NCI-H187 treated with DMSO at 0.1 percent for 48 hours (cell line): ENCODE results near the gene TDP2.
"Not testable (repeated sequence)": the region's sequence is repeated elsewhere in the genome, so short reads cannot be mapped to it uniquely, and the experiment has no call there.

Experiments
- DNase-seq: peaks from one replicate; lab custom pipeline; 2025; lab: John Stamatoyannopoulos, UW

TDP2 gene

GRCh38 chr6:24646771-24647170 is 19.9 kb downstream of the TDP2 start:
- DNase-seq: no peak

- no peak for DNase-seq
Observed at GRCh38 chr6:24644377-24644776, 22.3 kb downstream of the TDP2 start.

GRCh38 chr6:24643920-24644319 is 22.8 kb downstream of the TDP2 start:
- DNase-seq: no peak

GRCh38 chr6:24642061-24642460 is 24.6 kb downstream of the TDP2 start:
- no peak for DNase-seq

GRCh38 chr6:24640631-24641030 is 26.1 kb downstream of the TDP2 start:
- DNase-seq: not testable (repeated sequence)

GRCh38 chr6:24640166-24640565 is 26.5 kb downstream of the TDP2 start:
- no peak for DNase-seq

DNA sequence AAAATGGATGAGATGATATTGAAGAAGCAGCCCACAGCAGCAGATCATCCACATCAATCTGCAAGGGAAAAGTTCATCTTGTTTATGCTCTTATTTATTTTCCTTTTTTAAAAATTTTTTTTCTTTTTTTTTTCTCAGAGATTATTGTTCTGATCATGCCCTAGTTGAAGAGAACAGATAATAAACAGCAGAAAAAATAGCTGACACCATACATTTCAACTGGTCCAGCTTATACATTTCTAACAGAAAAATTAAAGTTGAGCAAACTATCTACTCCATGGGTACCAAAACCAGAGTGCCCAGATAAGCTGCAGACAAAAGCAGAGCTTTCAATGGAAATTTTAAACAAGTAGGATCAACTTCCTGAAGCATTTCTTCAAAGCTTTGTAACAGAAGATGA is 30.0 kb downstream of the TDP2 start:
- no peak for DNase-seq

DNA sequence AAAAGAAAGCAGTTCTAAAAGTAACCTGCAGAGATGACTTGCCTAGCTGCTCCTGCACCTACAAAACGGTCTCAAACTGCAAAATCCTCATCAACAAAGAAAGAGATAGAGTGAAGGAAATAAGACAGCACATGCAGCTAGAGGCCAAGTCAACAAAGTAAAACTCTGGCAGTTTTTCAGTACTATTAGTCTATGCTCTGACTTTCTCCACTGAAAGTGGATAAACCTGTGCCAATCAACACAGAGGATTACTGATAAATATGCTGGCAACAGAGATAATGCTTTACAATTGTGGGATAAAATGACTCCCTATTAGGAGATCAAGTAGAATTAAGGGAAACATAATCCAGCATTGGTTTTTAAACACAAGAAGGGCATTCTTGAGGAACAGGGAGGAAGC is 34.1 kb downstream of the TDP2 start:
- no peak for DNase-seq

DNA sequence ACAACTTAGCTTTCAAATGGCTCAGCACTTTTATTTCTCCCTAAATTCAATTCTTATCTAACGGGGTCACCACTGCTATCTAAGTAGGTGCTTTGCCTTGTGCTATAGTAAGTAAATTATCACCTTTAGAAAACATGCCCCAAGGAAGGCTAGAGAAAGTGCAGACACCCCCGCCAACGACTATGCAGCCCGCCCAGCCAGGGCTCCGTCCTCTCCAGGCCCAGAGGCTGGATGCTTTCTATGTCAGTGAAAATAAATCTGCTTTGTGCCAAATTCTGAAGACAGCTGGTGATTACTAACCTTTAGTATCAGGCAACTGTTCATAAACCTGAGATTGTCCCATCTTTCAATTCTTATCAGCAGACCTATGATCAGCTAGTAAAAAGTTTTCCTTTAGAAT is 35.0 kb downstream of the TDP2 start:
- DNase-seq: no peak

DNA sequence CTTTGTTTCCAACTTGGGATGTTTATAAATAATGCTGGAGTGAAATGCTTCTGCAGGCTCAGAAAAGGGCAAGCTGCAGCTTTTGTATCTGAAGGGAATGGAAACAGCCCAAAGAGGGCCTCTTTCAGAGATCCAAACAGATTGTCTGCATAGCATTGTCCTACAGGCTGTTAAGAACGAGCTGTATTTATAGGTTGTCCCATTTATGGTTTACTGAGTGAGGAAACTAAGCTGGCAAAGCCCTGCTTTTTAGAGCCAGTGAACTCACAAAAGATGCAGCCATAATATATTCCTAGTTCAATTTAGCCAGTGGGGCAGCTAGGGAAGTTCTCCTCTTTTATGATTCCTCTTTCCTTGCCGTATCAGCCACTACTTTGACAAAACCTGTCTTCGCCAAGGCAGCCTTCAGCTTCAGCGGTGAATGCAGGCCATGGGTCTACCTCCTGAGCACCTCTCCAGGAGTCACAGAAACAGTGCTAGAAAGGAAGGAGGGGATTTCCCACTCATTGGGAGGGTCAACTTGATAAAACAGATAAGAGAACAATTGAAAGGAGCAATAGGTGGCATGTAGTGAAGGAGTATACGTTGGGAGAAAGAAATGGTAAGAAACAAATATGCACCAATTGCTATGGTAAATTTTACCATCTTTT is 35.7 kb downstream of the TDP2 start:
- no peak for DNase-seq

- DNase-seq: no peak
Observed at GRCh38 chr6:24621626-24622289, 44.9 kb downstream of the TDP2 start.

DNA sequence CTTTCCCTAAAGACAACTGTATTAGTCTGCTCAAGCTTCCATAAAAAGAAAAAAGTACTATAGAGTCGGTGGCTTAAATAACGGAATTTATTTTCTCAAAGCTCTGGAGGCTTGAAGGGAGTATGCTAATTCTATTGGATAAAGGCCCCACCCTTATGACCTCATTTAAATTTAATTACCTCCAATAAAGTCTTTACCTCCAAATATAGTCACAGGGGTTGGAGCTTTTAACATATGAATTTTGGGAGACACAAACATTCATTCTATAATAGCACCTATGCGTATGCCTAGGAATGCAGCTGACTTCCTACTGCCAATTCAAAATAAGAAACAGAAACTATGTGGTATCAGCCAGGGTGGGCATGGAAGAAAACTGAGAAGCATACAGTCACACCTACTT is 46.1 kb downstream of the TDP2 start:
- DNase-seq: no peak

- no peak for DNase-seq
Observed at GRCh38 chr6:24619661-24620060, 47.0 kb downstream of the TDP2 start.

DNA sequence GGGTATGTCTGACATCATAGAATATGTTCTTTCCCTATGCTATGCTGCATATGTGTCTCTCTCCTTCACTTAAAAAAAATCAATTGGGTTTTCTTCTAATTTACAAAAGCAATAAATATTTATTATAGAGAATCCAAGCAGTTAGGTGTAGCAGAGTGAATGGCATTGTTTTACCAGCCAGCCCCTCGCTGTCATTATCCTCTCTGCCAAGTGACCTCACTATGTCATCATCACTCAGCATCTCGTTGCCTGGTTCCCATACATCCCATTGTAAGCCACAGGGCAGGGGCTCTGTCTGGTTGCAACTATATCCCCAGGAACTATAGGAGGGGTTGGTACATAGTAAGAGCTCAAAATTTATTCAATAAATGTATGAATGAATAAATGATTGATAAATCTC is 52.1 kb downstream of the TDP2 start:
- DNase-seq: no peak

DNA sequence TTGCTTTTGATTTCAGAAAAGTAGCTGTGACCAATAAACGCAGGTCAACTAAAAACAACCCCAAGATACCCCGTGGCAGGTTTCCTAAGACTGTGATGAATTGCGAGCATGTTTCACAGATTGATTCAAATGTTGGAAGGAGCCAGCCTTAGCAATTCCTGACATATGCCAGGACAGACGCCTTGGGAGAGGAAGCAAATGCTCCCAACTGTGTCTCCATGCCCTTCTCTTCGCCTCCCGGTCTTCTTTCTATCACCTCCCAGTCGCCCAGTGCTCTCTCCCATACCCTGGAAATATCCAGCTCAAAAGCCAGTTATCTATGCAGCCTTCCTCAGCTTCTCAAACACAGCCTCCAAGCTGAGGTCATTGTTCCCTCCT is 52.7 kb downstream of the TDP2 start:
- DNase-seq: no peak

DNA sequence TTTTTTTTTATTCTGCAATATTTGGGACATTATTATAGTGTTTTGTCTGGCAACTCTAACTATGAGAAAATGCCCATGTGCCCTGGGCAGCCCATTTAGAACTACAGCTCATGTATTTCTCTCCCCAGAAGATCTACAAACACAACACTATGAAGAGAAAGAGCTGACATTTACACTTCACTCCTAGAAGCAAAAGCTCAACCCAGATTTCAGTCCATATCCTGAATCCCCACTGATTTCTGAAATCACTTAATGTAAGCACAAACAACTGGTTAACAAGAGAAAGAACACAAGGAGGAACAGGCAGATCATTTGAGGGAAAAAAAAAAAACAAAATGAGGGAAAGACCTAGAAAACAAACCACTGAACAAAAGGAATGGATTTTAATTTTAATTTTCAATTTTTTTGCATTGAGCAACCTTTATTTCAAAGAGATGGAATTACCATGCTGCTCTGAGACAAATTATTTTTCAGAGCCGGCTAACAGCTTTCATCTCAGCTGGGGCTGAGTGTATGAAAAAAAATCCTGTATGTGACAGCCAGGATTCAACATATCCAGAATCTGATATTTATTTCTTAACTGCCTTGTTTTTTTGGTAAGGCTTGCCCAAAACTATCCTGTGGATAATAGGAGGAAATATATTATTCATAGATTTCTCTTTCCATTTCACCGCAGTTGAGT is 53.2 kb downstream of the TDP2 start:
- DNase-seq: no peak

- no peak for DNase-seq
Observed at GRCh38 chr6:24610672-24611071, 56.0 kb downstream of the TDP2 start.

- DNase-seq: no peak
Observed at GRCh38 chr6:24607310-24608105, 59.2 kb downstream of the TDP2 start.

DNA sequence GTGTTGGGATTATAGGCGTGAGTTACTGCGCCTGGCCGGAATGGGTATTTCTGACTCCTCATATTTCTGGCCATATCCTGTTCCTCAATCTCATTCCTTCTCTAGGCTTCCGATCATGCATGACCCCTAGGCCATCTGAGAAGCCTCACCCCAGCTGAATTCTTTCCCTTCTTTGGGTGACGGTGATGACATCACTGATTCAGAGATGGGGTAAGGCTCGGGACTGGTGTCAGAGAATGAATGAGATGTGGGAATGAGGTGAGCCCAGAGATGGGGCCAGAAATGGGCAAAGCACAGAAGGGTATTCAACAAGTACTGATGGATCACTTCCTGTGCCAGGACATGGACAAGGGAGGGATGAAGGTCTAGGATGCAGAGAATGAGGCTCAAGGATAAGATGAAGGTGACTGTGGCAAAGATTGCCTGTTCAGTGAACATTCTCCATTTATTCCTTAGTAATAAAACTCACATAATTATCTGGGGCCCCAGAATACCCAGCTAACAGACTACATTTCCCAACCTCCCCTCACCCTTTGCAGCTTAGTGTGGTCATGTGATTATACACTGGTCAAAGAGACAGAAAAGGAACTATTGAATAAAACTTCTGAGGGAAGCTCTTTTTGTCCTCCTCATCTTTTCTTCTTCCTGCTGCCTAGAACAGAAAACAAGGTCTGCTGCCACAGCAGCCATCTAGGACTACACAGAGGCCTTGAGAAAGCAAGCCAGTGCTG is 60.3 kb downstream of the TDP2 start:
- no peak for DNase-seq

DNA sequence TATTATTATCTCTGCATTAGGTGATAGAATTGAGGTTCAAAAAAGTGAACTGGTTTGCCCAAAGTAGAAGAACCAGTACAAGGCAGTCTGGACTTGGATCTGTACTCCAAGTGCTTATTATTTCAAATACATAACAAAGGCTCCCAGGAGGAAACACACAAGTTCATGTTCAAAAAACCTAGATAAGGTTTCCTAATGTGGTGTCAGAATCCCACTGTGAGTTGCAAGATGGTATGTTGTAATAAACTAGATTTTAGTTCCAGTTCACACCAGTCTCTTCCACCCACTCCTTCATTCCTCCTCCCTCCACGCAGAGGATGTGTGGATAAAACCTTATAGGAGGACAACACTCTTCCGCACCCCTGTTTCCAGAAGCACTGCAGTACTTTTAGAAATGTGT is 63.5 kb downstream of the TDP2 start:
- no peak for DNase-seq

DNA sequence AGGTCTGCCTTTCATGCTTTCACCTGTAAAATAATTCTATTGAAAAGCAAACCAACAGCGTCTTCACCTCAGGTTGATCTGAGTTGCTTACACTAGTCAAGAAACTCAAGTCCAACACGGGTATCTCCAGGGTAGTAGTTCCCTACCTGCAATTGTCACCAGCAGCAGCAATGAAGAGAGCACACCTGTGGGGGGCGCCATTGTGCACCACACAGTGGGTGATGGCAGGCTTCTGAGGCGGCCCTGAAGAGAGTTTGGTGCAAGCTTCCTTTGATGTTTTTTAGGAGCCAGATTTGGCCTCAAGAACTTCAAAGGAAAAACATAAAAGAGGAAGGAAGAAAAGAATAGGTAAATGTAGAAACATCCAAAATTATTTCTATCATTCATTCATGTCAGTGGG is 65.8 kb downstream of the TDP2 start:
- no peak for DNase-seq
